NK-92 (cell line): ENCODE results near the gene GNAI3.

Experiments
- DNase-seq: peaks from one replicate; lab custom pipeline; 2025; ENCODE audit not compliant: unreplicated experiment; lab: John Stamatoyannopoulos, UW

Gene GNAI3

GRCh38 chr1:109634771-109635750 lies 86.6 kb downstream of the GNAI3 start:
- DNase-seq, result no peak

DNA sequence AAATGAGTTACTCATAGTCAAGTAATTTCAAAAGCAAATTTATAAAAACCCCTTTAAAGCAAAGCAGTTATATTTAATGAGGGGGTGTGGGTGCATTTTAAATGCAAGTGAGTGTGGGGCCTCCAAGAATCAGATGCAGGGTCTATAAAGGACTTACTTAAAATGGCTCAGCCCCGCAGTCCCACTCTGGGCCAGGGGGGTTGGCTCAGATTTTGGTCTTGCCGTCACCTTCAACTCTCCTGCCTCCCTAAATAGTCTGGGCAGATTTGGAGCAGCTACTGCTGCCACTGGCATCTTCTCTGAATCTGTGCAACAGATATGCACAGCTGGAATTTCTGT lies 87.4 kb downstream of the GNAI3 start:
- no peak for DNase-seq

- DNase-seq, result no peak
Measured at GRCh38 chr1:109636201-109636952, 88.0 kb downstream of the GNAI3 start.

DNA sequence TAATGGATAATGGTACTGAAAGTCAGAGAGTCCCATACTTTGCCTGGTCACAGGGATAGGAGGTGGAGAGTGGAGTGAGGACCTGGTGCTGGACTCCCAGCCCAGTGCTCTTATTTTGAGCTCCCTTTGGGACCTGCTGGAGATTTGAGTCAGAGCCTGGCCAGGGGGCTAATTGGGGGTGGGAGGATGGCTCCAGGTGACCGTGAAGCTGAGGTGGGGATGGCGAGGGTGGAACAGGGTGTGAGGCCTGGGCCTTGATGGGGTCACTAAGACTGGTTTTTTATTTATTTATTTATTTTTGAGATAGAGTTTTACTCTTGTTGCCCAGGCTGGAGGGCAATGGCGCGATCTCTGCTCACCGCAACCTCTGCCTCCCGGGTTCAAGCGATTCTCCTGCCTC lies 89.0 kb downstream of the GNAI3 start:
- DNase-seq, result no peak

GRCh38 chr1:109639063-109639840 lies 90.8 kb downstream of the GNAI3 start:
- DNase-seq, result no peak

DNA sequence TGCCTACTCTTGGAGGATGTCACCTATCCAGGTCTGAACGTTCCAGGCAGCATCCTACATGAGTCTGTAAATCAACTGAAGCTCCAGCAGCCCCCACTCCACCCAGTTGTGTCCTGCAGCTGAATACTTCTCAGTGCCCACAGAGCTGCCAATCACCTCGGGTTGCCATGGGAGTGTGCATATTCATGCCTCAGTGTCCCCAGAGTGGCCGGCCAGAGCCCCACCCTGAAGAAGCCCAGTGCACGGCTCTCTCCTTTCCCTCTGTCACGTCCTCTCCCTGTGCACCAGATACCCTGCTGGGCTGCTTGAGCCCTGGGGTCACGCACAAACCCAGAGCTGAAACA lies 91.4 kb downstream of the GNAI3 start:
- no peak for DNase-seq

- peak; percentile 21 for DNase-seq
Measured at GRCh38 chr1:109640285-109640865, 92.0 kb downstream of the GNAI3 start.

DNA sequence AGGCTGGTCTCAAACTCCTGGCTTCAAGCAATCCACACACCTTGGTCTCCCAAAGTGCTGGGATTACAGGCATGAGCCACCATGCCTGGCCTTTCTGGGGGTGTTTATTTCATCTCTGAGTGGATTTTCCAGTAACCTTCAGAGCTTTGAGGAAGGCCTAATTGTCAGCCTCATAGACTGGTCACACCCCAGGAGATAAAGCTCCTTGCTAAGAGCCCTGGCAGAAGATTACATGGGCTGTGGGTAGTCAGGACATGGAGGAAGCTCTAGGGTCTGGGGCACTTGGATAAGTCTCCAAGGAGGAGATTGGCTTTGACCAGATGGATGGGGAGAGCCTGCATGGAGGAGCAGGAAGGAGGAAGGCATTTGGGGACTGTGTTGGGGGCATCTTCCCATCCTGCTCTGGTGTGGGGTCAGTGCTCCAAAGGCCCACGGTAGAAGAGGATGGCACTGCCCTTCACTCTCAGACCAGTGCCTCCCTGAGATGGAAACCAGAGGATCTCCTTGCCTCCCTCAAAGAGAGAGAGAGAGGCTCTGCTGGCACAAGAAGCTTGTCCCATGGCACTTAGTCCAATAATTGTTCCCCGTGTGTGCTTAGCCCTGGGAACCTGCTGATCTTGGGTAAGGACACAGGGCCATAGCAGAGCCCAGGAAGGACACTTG lies 92.8 kb downstream of the GNAI3 start:
- DNase-seq, result no peak

DNA sequence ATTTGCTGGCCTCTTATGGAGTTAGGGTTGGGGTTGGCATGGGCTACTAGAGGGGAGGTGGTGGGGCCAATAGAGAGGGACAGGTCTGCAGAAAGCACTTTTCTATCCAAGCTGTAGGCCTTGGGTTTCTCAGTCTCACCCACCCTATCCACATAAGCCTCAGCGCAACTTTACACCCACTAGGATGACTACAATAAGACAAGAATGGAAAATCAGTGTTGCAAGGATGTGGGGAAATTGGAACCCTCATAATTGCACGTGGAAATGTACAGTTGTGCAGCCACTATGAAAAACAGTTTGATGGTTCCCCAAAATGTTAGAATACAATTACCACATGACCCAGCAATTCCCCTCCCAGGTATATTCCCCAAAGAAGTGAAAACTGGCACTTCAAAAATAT lies 93.4 kb downstream of the GNAI3 start:
- DNase-seq, result no peak

DNA sequence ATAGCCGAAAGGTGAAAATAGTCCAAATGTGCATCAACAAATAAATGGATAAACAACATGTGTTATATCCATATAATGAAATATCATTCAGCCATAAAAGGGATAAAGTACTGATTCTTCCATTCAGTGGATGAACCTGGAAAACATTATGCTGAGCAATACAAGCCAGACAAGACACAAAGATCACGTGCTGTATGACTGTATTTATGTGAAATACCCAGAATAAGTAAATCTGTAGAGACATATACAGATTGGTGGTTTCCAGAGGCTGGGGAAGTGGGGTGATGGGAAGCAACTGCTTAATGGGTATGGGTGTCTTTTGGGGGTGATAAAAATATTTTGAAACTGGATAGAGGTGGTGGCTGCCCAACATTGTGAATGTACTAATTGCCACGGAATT lies 94.2 kb downstream of the GNAI3 start:
- DNase-seq, result no peak

DNA sequence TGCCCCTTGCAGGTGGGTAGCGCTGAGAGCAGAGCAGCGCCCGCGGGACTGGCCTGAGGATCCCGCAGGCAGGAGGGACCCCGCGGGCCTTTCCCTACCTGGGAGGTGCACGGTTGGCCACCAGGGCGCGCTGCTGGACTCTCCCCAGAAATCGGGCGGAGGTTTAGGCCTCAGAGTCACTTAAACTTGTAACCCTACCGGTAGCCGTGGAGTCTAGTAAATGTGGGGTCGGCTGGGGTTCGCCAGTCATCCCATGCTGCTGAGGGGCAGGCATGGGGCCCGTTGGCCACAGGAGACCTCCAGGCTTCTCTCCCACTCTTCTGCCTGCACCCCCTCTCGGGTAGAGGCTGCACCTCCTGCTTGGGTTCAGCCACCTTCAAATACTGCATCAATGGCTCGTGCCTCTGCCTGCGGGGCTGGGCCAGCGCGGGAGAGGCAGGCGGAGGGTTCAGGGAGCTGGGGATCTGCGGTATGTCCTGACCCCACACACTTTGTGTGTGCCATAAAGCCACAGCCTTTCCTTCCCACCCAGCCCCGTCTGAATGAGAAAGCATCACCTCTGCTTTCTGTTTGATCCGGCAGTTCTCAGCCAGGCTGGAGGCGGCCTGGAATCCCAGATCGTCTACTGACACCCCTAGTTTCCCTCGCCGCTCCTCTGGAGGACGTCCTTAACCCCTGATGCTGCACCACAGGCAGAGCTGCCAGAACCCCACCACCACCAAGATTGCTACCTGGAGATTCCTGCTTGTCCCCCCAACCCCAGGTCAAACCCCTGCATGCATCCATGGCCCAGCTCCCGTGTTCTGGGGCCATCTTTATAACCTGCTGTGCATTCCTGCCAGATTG lies 95.2 kb downstream of the GNAI3 start:
- no peak for DNase-seq

DNA sequence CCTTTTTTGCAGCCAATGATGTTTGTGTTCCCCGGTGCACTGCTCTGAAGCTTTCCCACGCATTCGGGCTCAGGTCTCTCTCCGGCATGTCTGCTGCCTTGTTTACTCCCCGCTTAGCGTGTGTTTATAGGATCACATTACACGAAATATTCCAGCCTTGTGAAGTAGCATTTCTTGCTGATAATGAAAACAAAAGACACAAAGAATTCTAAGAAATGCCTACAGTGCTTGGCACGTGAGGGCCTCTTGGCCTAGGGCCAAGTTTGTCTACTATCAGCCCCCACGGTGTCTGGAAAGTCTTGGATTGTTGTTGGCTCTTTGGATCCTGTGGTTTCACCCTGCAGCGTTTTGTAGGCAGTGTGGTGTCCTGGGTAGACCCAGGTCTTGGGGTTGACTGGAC lies 96.3 kb downstream of the GNAI3 start:
- no peak for DNase-seq

- DNase-seq, result no peak
Measured at GRCh38 chr1:109649491-109649914, 101.1 kb downstream of the GNAI3 start.

DNA sequence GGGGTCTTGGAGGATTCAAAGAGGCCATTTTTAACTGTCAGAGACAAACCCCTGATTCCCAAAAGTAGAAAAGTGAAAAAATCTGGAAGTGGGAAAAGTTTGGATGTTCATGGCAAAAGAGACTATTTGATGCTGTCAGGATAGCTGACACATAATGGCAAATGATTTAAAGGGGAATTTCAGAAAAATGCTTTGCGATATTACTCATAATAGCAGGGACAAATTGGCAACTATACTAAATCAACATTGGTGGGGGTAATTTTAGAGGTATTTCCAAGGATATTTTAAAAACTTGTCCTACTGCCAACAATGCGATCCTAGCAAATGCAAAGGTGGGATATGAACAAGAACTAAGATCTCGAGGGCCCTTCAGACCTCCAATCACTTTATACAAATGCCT lies 102.2 kb downstream of the GNAI3 start:
- DNase-seq, result no peak

DNA sequence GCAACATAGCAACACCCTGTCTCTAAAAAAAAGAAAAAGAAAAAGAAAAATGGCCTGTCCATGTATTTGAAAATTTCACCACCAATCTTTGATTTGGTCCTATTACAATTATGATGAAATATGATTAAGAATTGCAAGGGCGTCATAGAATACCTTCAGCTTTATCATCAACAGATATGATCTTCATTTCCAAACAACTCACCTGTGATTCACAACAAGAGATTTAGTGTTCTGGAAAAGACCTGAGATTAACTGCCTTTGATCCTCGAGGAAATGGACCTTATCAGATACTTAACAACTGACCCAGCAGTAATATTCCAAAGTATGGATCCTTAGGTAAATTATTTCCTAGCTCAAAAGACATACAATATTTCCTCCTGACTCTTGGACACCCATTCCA lies 104.0 kb downstream of the GNAI3 start:
- DNase-seq, result no peak

DNA sequence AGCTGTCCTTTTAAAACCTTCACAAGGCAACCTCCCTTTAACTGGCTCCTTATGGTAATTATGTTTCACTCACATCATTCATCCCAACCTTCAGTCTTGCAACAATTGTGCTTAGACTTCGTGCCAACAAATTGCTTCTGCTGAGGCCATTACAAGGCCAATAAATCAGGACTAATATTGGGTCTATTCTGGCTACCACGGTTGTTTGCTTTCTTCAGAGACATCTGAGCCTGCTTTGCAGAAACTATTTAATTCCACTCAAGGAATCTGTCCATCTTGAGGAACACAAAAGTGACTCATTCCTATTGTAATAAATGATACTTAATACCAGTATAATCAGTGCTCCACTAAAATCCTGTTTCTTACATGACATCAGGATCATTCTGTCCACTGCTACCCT lies 104.9 kb downstream of the GNAI3 start:
- DNase-seq, result no peak

DNA sequence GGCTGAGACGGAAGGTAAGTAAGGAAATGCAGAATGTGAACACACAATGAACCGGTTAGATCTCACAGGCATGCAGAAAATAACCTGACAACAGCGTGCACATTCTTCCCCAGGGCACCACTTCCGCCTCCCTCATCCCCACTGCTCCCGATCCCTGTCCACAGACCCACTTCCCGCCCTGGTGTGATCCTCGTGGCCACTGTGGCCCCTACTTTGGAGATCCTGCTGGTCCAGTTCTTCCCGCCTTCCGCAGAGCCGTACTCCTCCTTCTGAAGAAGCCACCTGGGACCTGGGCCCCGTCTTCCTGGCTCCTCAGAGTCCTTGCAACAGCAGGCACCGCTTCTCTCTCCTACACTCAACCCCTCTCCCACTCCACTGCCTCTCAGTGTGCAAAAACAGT lies 106.1 kb downstream of the GNAI3 start:
- DNase-seq, result no peak

DNA sequence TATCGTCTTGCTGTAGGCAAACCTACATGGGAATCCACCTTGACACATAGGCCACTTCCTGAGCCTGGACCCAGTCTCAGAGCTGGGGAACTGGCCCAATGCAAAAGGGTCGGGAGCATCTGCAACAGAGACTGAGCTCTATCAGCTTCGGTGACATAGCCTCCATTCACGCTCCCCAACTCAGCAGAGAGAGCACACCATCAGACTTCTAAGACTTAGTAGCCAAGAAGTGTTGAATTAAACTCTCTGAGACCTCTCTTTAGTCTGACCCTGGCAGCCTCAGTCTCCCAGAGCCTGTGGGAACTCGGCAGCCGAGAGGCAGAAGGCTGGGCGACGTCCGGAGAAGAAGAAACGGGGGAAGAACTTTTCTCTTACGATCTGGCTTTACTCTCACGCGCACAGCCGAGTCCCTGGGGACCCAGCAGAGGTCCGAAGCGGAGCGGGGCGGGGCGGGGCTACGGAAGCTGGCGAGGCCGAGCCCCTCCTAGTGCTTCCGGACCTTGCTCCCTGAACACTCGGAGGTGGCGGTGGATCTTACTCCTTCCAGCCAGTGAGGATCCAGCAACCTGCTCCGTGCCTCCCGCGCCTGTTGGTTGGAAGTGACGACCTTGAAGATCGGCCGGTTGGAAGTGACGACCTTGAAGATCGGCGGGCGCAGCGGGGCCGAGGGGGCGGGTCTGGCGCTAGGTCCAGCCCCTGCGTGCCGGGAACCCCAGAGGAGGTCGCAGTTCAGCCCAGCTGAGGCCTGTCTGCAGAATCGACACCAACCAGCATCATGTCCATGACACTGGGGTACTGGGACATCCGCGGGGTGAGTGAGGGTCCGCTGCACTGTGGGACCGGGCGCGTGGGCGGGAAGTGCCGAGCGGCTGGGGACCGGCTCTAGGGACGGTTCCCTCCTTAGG lies 107.5 kb downstream of the GNAI3 start, which contains the start of gene GSTM4:
GSTM4 (plus strand) TSS at position 485 of the 905 bp plus-strand sequence; CDS start at position 776, 291 bp downstream.
- DNase-seq, result no peak

DNA sequence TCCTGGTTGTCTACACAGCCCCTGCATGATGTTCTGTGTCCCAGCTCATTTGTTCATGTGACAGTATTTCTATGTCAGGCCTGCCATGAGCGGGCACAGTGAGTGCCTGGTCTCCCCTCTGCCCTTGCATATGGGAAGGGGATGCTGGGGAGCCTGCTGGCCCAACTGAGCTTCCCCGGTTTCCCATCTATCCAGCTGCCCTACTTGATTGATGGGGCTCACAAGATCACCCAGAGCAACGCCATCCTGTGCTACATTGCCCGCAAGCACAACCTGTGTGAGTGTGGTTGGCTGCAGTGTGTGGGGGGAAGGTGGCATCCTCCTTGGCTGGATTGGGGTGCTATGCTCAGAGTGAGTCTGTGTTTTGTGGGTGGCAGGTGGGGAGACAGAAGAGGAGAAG lies 109.0 kb downstream of the GNAI3 start:
- DNase-seq, result no peak
